ENCODE measurements around the gene KIAA0825. TPM values are rescaled to one million over a fixed set of nuclear protein-coding genes. Genes with fewer than 3 reads are reported as not detected.
"Not testable (repeated sequence)": the region's sequence is repeated elsewhere in the genome, so short reads cannot be mapped to it uniquely, and the experiment has no call there.

KIAA0825 gene
- total and polyA plus RNA-seq, 8 donors: 0.29 to 15.6 (median 1.5) TPM

GRCh38 chr5:94577466-94578245 is 40.7 kb downstream of the KIAA0825 start:
- Histone ChIP-seq H3K4me3 (no peak overlapping the region), H3K9me3 (no peaks in the 10 kb centered on the region), H3K27ac (no peak overlapping the region), H3K4me1 (no peaks in the 10 kb centered on the region), H3K27me3 (no peaks in the 10 kb centered on the region), H3K36me3 (no peaks in the 10 kb centered on the region)
- intact Hi-C loops (cut with DNase I; ENCODE audit: low total_unique reads): no loop called here
- DNase-seq: peak in 1 of 2 donors; percentile 7
- TF ChIP-seq POLR2A (IDR thresholded peaks at IDR 0.05) (no peak), POLR2AphosphoS5 (IDR thresholded peaks at IDR 0.05) (no peak)

- intact Hi-C loops (cut with DNase I; ENCODE audit: low total_unique reads): no loop called here
Measured at GRCh38 chr5:94575196-94575595, 43.2 kb downstream of the KIAA0825 start.

GRCh38 chr5:94573349-94573748 is 45.1 kb downstream of the KIAA0825 start:
- H3K4me3 ChIP-seq; intact Hi-C loops (cut with DNase I; ENCODE audit: low total_unique reads); H3K27me3 ChIP-seq; H3K9me3 ChIP-seq; H3K27ac ChIP-seq; H3K4me1 ChIP-seq; DNase-seq; H3K36me3 ChIP-seq: not testable (repeated sequence)
- 72 to 90% (median 79%) methylated on average over 1 of the region's 1 CpG for WGBS, 5 donors

More at GRCh38 chr5:94575196-94575595, 43.2 kb downstream of the KIAA0825 start:
- Histone ChIP-seq H3K27ac (no peak overlapping the region), H3K4me3 (no peak overlapping the region), H3K36me3 (no peaks in the 10 kb centered on the region), H3K4me1 (no peaks in the 10 kb centered on the region), H3K9me3 (no peaks in the 10 kb centered on the region), H3K27me3 (no peaks in the 10 kb centered on the region)
- no peak for DNase-seq
- TF ChIP-seq POLR2AphosphoS5 (IDR thresholded peaks at IDR 0.05): no peak
- no peak for TF ChIP-seq CTCF (IDR thresholded peaks at IDR 0.05)
- TF ChIP-seq POLR2A (IDR thresholded peaks at IDR 0.05): no peak
- no peak for TF ChIP-seq EP300 (IDR thresholded peaks at IDR 0.05)
- WGBS, 5 donors: 66 to 80% (median 73%) methylated on average over 4 of the region's 4 CpGs

GRCh38 chr5:94571415-94571814 is 47.0 kb downstream of the KIAA0825 start:
- no peaks in the 10 kb centered on the region for H3K4me1 ChIP-seq
- H3K36me3 ChIP-seq: no peaks in the 10 kb centered on the region
- intact Hi-C loops (cut with DNase I; ENCODE audit: low total_unique reads): no loop called here
- no peak overlapping the region for H3K27ac ChIP-seq
- no peaks in the 10 kb centered on the region for H3K9me3 ChIP-seq
- H3K4me3 ChIP-seq: no peak overlapping the region
- H3K27me3 ChIP-seq: no peaks in the 10 kb centered on the region
- DNase-seq: no peak
- TF ChIP-seq EP300 (IDR thresholded peaks at IDR 0.05) (no peak), POLR2A (IDR thresholded peaks at IDR 0.05) (no peak), CTCF (IDR thresholded peaks at IDR 0.05) (no peak), POLR2AphosphoS5 (IDR thresholded peaks at IDR 0.05) (no peak)

GRCh38 chr5:94564812-94565211 is 53.6 kb downstream of the KIAA0825 start:
- TF ChIP-seq CTCF (IDR thresholded peaks at IDR 0.05): no peak
- no peak for TF ChIP-seq EP300 (IDR thresholded peaks at IDR 0.05)
- TF ChIP-seq POLR2AphosphoS5 (IDR thresholded peaks at IDR 0.05): no peak
- Histone ChIP-seq H3K27me3 (no peaks in the 10 kb centered on the region), H3K36me3 (no peaks in the 10 kb centered on the region), H3K4me1 (no peaks in the 10 kb centered on the region), H3K27ac (no peak overlapping the region), H3K9me3 (no peaks in the 10 kb centered on the region), H3K4me3 (no peak overlapping the region)
- no peak for DNase-seq
- 93 to 100% (median 96%) methylated on average over 1 of the region's 1 CpG for WGBS, 5 donors
- intact Hi-C loops (cut with DNase I; ENCODE audit: low total_unique reads): no loop called here
